ENCODE results near the gene TPK1. TPM values are rescaled to one million over a fixed set of nuclear protein-coding genes. Genes with fewer than 3 reads are reported as not detected.

Gene TPK1
- total and polyA plus RNA-seq, 8 donors: 1.8 to 13.0 (median 4.3) TPM

GRCh38 chr7:144414815-144415214, 421.0 kb downstream of the TPK1 start:
- Histone ChIP-seq H3K36me3 (no peaks in the 10 kb centered on the region), H3K4me3 (no peak overlapping the region), H3K27me3 (peaks cover 0 to 10% (median 0%) of the 10 kb centered on the region in 3 donors), H3K4me1 (no peaks in the 10 kb centered on the region), H3K27ac (no peak overlapping the region), H3K9me3 (peaks cover 0 to 8% (median 2%) of the 10 kb centered on the region in 4 donors)
- intact Hi-C loops (cut with DNase I; ENCODE audit: low total_unique reads): no loop called here
- 56 to 87% (median 78%) methylated on average over 3 of the region's 3 CpGs for WGBS, 5 donors
- no peak for DNase-seq
- TF ChIP-seq, protein P1, sequence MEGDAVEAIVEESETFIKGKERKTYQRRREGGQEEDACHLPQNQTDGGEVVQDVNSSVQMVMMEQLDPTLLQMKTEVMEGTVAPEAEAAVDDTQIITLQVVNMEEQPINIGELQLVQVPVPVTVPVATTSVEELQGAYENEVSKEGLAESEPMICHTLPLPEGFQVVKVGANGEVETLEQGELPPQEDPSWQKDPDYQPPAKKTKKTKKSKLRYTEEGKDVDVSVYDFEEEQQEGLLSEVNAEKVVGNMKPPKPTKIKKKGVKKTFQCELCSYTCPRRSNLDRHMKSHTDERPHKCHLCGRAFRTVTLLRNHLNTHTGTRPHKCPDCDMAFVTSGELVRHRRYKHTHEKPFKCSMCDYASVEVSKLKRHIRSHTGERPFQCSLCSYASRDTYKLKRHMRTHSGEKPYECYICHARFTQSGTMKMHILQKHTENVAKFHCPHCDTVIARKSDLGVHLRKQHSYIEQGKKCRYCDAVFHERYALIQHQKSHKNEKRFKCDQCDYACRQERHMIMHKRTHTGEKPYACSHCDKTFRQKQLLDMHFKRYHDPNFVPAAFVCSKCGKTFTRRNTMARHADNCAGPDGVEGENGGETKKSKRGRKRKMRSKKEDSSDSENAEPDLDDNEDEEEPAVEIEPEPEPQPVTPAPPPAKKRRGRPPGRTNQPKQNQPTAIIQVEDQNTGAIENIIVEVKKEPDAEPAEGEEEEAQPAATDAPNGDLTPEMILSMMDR (IDR thresholded peaks at IDR 0.05): no peak
- no peak for TF ChIP-seq EP300 (IDR thresholded peaks at IDR 0.05)
- TF ChIP-seq POLR2A (IDR thresholded peaks at IDR 0.05): no peak
- TF ChIP-seq POLR2AphosphoS5 (IDR thresholded peaks at IDR 0.05): no peak

DNA sequence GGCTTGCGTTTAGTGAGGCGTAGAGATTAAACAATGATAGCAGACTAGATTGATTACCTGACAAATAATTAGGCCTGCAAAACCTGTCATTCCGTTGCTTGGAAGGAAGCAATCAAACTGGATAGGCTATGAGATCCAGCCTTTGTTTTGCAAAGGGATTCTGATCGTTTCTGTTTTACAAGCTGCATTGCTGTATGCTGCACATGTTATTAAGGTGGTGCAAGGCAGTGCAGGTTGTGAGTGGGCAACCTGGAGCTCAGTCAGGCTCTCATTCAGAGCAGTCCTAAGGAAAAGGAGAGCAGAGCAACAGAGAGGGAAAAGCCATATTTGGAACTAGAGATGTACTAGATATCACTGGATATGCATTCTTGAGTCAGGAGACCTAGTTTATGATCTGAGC, 425.4 kb downstream of the TPK1 start:
- TF ChIP-seq EP300 (IDR thresholded peaks at IDR 0.05) (no peak), POLR2AphosphoS5 (IDR thresholded peaks at IDR 0.05) (no peak), POLR2A (IDR thresholded peaks at IDR 0.05) (no peak)
- TF ChIP-seq, protein P1 (IDR thresholded peaks at IDR 0.05): no peak

GRCh38 chr7:144408121-144408520, 427.7 kb downstream of the TPK1 start:
- H3K27ac ChIP-seq: no peak overlapping the region
- H3K36me3 ChIP-seq: no peaks in the 10 kb centered on the region
- TF ChIP-seq EP300 (IDR thresholded peaks at IDR 0.05) (no peak), POLR2A (IDR thresholded peaks at IDR 0.05) (no peak), POLR2AphosphoS5 (IDR thresholded peaks at IDR 0.05) (no peak)
- TF ChIP-seq, protein P1 (IDR thresholded peaks at IDR 0.05): no peak
- H3K4me3 ChIP-seq: no peak overlapping the region
- peaks cover 0 to 9% (median 0%) of the 10 kb centered on the region in 4 donors for H3K4me1 ChIP-seq
- H3K27me3 ChIP-seq: peaks cover 0 to 10% (median 0%) of the 10 kb centered on the region in 3 donors
- DNase-seq: no peak
- intact Hi-C loops (cut with DNase I; ENCODE audit: low total_unique reads): no loop called here
- no peaks in the 10 kb centered on the region for H3K9me3 ChIP-seq
- WGBS, 5 donors: 50 to 64% (median 57%) methylated on average over 3 of the region's 3 CpGs

More for the DNA sequence above, 425.4 kb downstream of the TPK1 start:
- peaks cover 0 to 9% (median 0%) of the 10 kb centered on the region in 4 donors for H3K4me1 ChIP-seq
- H3K36me3 ChIP-seq: no peaks in the 10 kb centered on the region
- DNase-seq: no peak
- H3K27ac ChIP-seq: no peak overlapping the region
- no peaks in the 10 kb centered on the region for H3K9me3 ChIP-seq
- no peak overlapping the region for H3K4me3 ChIP-seq
- H3K27me3 ChIP-seq: peaks cover 0 to 10% (median 0%) of the 10 kb centered on the region in 3 donors
- intact Hi-C loops (cut with DNase I; ENCODE audit: low total_unique reads): no loop called here
- 8 to 26% (median 14%) methylated on average over 4 of the region's 4 CpGs for WGBS, 5 donors

DNA sequence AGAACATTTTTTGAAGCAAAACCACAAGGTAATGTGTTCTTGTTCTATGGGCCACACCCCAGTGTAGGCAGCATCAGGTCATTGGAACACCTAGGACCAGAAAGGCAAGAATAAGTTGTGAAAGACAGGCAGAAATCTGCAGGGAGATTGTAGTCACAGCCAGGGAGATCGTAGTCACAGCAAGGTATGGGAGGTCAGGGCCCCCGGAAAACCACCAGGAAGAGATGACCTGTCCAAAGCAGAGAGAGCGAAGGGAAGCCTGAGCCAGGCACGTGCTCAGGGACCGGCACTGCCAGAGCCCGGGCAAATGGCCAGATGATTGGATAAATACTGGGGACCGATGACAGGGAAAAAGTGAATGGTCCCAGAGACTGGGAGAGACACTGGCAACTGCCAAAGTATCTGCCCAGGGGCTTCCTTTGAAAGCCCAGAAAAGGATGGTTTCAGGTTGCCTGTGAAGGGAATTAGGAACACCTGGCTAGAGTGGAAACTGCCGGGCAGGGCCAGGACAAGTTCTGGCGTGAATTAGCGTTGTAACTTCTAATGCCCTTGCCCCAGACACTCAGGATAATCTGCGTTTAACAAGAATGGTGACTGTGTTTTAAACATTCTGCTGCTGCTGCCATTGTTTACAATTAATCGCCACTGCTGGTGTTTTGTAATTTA, 428.5 kb downstream of the TPK1 start:
- H3K27me3 ChIP-seq: peaks cover 0 to 10% (median 0%) of the 10 kb centered on the region in 3 donors
- H3K4me3 ChIP-seq: no peak overlapping the region
- 35 to 59% (median 46%) methylated on average over 12 of the region's 12 CpGs for WGBS, 5 donors
- DNase-seq: peak in 1 of 2 donors; percentile 35
- TF ChIP-seq POLR2AphosphoS5 (IDR thresholded peaks at IDR 0.05) (no peak), POLR2A (IDR thresholded peaks at IDR 0.05) (no peak), EP300 (IDR thresholded peaks at IDR 0.05) (no peak)
- TF ChIP-seq, protein P1 (IDR thresholded peaks at IDR 0.05): no peak
- intact Hi-C loops (cut with DNase I; ENCODE audit: low total_unique reads): no loop called here
- peaks cover 0 to 9% (median 0%) of the 10 kb centered on the region in 4 donors for H3K4me1 ChIP-seq
- H3K36me3 ChIP-seq: no peaks in the 10 kb centered on the region
- no peak overlapping the region for H3K27ac ChIP-seq
- H3K9me3 ChIP-seq: no peaks in the 10 kb centered on the region
